Sigmoid colon (tissue), 7 donors: ENCODE data around the gene SEC24D. TPM values are rescaled to one million over a fixed set of nuclear protein-coding genes. Genes with fewer than 3 reads are reported as not detected.
A peak's percentile ranks its signal among the peaks of the same experiment; 100 is the strongest.

Experiments
- DNase-seq: peaks from one replicate; pipeline ENCODE4 v3.0.0-alpha.2; 2019
- H3K27ac ChIP-seq, 4 donors: fragments of 200-600 bp; sonication (generic); one replicate each; pipeline ENCODE4 v1.5.1; 2016 to 2019; ENCODE audit warnings: mild to moderate bottlenecking in 1 of 4
- H3K27me3 ChIP-seq, 3 donors: fragments of 200-600 bp; sonication (generic); one replicate each; pipeline ENCODE4 v1.5.1; 2019; ENCODE audit warnings: mild to moderate bottlenecking in 1 of 3
- H3K36me3 ChIP-seq, 4 donors: fragments of 200-600 bp; sonication (generic); one replicate each; pipeline ENCODE4 v1.5.1; 2016 to 2019
- H3K4me1 ChIP-seq, 4 donors: fragments of 200-600 bp; sonication (generic); one replicate each; pipeline ENCODE4 v1.5.1; 2017 to 2019
- H3K4me3 ChIP-seq, 4 donors: fragments of 200-600 bp; sonication (generic); one replicate each; pipeline ENCODE4 v1.5.1; 2017 to 2019; ENCODE audit warnings: mild to moderate bottlenecking in 2 of 4, moderate library complexity in 1 of 4
- H3K9me3 ChIP-seq, 4 donors: fragments of 200-600 bp in 3 of 4; sonication (generic) in 3 of 4; one replicate each; pipeline versions ENCODE4 v1.5.1 to v1.6.1; 2013 to 2019
- CTCF ChIP-seq, 4 experiments: fragments of 450-650 bp in 3 of 4; fragments of 200-600 bp in 1 of 4; IDR thresholded peaks; one replicate each; pipeline ENCODE4 v1.5.1; 2016 to 2019; ENCODE audit warnings: antibody characterized with exemption in 4 of 4, mild to moderate bottlenecking in 3 of 4, moderate library complexity in 2 of 4
- EP300 ChIP-seq, 4 donors: sonication (generic); formaldehyde crosslinking; IDR thresholded peaks; one replicate each; pipeline ENCODE4 v1.6.1; 2017; ENCODE audit warnings: antibody characterized with exemption in 4 of 4
- POLR2A ChIP-seq, 2 donors: fragments of 450-650 bp; IDR thresholded peaks; one replicate each; pipeline ENCODE4 v1.6.1; 2016; ENCODE audit warnings: antibody characterized with exemption in 2 of 2, mild to moderate bottlenecking in 2 of 2, moderate library complexity in 2 of 2
- POLR2AphosphoS5 ChIP-seq, 4 donors: sonication (generic); formaldehyde crosslinking; IDR thresholded peaks; one replicate each; pipeline ENCODE4 v1.6.1; 2017; ENCODE audit warnings: antibody characterized with exemption in 4 of 4
- WGBS, 2 donors: extraction: QIAGEN DNeasy Blood & Tissue Kit; methylation state at CpG; one replicate each; pipeline ENCODE4 v1.1.7; 2013; 5-methylcytosine and 5-hydroxymethylcytosine counted together
- intact Hi-C: fragments of 100-400 bp; cut with DNase I; formaldehyde crosslinking; loops from one replicate; pipeline ENCODE4 v1.15.1; 2023
- polyA plus RNA-seq, 3 donors: library from polyadenylated mRNA; stranded (reverse); fragments of 200-250 nt; gene quantifications; one replicate each; pipeline ENCODE4 v1.2.3, GENCODE V29; 2013
- total RNA-seq, 4 donors: library from RNA; depleted of rRNA; stranded (reverse); fragments of >200 nt; gene quantifications; one replicate each; pipeline ENCODE4 v1.1.0, GENCODE V29; 2016
- donor health status: healthy with polysubstance abuse.
- donor health status: Bipolar disorder and iron deficiency.
- donor health status: healthy.

Gene SEC24D
- total and polyA plus RNA-seq, 7 donors, result 18.6 to 42.4 (median 27.6) TPM

- TF ChIP-seq EP300 (IDR thresholded peaks at IDR 0.05) (no peak), CTCF (IDR thresholded peaks at IDR 0.05) (no peak), POLR2AphosphoS5 (IDR thresholded peaks at IDR 0.05) (no peak), POLR2A (IDR thresholded peaks at IDR 0.05) (no peak)
- DNase-seq, result no peak
- Histone ChIP-seq H3K9me3 (no peaks in the 10 kb centered on the region), H3K27ac (peak overlapping the region; percentile 83 to 88 (median 85)), H3K4me1 (peaks cover 0 to 99% (median 69%) of the 10 kb centered on the region in 4 donors), H3K27me3 (no peaks in the 10 kb centered on the region), H3K36me3 (peaks cover 0 to 11% (median 5%) of the 10 kb centered on the region in 4 donors), H3K4me3 (no peak overlapping the region)
- intact Hi-C loops, result no loop called here
Observed at GRCh38 chr4:118753096-118753495, 82.8 kb downstream of the SEC24D start.

- peaks cover 0 to 11% (median 5%) of the 10 kb centered on the region in 4 donors for H3K36me3 ChIP-seq
- peak overlapping the region in 3 of 4 donors; percentile 83 to 88 (median 87) for H3K27ac ChIP-seq
- no peaks in the 10 kb centered on the region for H3K27me3 ChIP-seq
- 73 to 85% methylated on average over 2 of the region's 2 CpGs for WGBS, 2 donors
- no peak overlapping the region for H3K4me3 ChIP-seq
- intact Hi-C loops, result no loop called here
- TF ChIP-seq CTCF (IDR thresholded peaks at IDR 0.05) (no peak), POLR2A (IDR thresholded peaks at IDR 0.05) (no peak)
- no peaks in the 10 kb centered on the region for H3K9me3 ChIP-seq
- peaks cover 0 to 98% (median 67%) of the 10 kb centered on the region in 4 donors for H3K4me1 ChIP-seq
- DNase-seq, result no peak
Observed at GRCh38 chr4:118752551-118752950, 83.4 kb downstream of the SEC24D start.

GRCh38 chr4:118751629-118752323 lies 84.2 kb downstream of the SEC24D start:
- 90 to 91% methylated on average over 2 of the region's 2 CpGs for WGBS, 2 donors
- Histone ChIP-seq H3K27ac (peak overlapping the region; percentile 50 to 88 (median 85)), H3K27me3 (no peaks in the 10 kb centered on the region), H3K9me3 (no peaks in the 10 kb centered on the region), H3K4me1 (peaks cover 0 to 98% (median 67%) of the 10 kb centered on the region in 4 donors), H3K36me3 (peaks cover 0 to 11% (median 5%) of the 10 kb centered on the region in 4 donors), H3K4me3 (no peak overlapping the region)
- no peak for TF ChIP-seq EP300 (IDR thresholded peaks at IDR 0.05)
- no peak for TF ChIP-seq POLR2AphosphoS5 (IDR thresholded peaks at IDR 0.05)
- TF ChIP-seq CTCF (IDR thresholded peaks at IDR 0.05), result no peak
- TF ChIP-seq POLR2A (IDR thresholded peaks at IDR 0.05), result no peak
- DNase-seq, result no peak
- intact Hi-C loops, result no loop called here

GRCh38 chr4:118749347-118749988 lies 86.5 kb downstream of the SEC24D start:
- Histone ChIP-seq H3K9me3 (no peaks in the 10 kb centered on the region), H3K4me3 (peak overlapping the region in 3 of 4 donors; percentile 9 to 21 (median 19)), H3K4me1 (peaks cover 0 to 98% (median 68%) of the 10 kb centered on the region in 4 donors), H3K27ac (peak overlapping the region; percentile 75 to 88 (median 85)), H3K27me3 (no peaks in the 10 kb centered on the region), H3K36me3 (peaks cover 0 to 12% (median 5%) of the 10 kb centered on the region in 4 donors)
- 83 to 87% methylated on average over 5 of the region's 5 CpGs for WGBS, 2 donors
- intact Hi-C loops, result no loop called here
- DNase-seq, result no peak
- peak in 1 of 4 donors; percentile 10 for TF ChIP-seq POLR2AphosphoS5 (IDR thresholded peaks at IDR 0.05)
- TF ChIP-seq POLR2A (IDR thresholded peaks at IDR 0.05), result no peak

- no peaks in the 10 kb centered on the region for H3K27me3 ChIP-seq
- intact Hi-C loops, result no loop called here
- H3K9me3 ChIP-seq, result no peaks in the 10 kb centered on the region
- H3K4me1 ChIP-seq, result peaks cover 0 to 92% (median 53%) of the 10 kb centered on the region in 4 donors
- no peak overlapping the region for H3K4me3 ChIP-seq
- peak overlapping the region; percentile 75 to 88 (median 85) for H3K27ac ChIP-seq
- TF ChIP-seq POLR2A (IDR thresholded peaks at IDR 0.05) (peak in 1 of 2 donors; percentile 8), EP300 (IDR thresholded peaks at IDR 0.05) (peak in 3 of 4 donors; percentile 52 to 95 (median 84)), POLR2AphosphoS5 (IDR thresholded peaks at IDR 0.05) (peak; percentile 49 to 76 (median 74)), CTCF (IDR thresholded peaks at IDR 0.05) (no peak)
- peaks cover 0 to 23% (median 4%) of the 10 kb centered on the region in 4 donors for H3K36me3 ChIP-seq
- peak; percentile 86 for DNase-seq
- 46 to 66% methylated on average over 2 of the region's 2 CpGs for WGBS, 2 donors
Observed at GRCh38 chr4:118746251-118746919, 89.5 kb downstream of the SEC24D start.
